PFSK-1 (cell line): ENCODE data around the gene FOXN3.

Experiments used
- POLR2AphosphoS5 ChIP-seq: IDR thresholded peaks from 2 replicates; pipeline ENCODE4 v1.6.1; 2012; ENCODE audit warnings: low read depth, mild to moderate bottlenecking, control low read depth, low read length, moderate library complexity
- REST ChIP-seq, 2 experiments: IDR thresholded peaks; 2 replicates each; pipeline versions ENCODE4 v1.6.1 to v1.8.0; 2011 to 2012; ENCODE audit warnings: low read depth in 2 of 2, low read length in 2 of 2, control low read depth in 1 of 2, inconsistent platforms in 1 of 2, mild to moderate bottlenecking in 1 of 2, moderate library complexity in 1 of 2; ENCODE audit not compliant: insufficient read depth in 1 of 2
- TAF1 ChIP-seq: IDR thresholded peaks from 2 replicates; pipeline ENCODE4 v1.6.1; 2012; ENCODE audit warnings: low read length, control low read depth, borderline replicate concordance; ENCODE audit not compliant: insufficient read depth

GRCh38 chr14:89407856-89408255 is 9.2 kb downstream of the FOXN3 start:
- TF ChIP-seq POLR2AphosphoS5 (no peak), TAF1 (no peak), REST (IDR thresholded peaks at IDR 0.05; ENCODE audit: insufficient read depth in 1 of 2, low read depth in 2 of 2, low read length in 2 of 2) (no peak)
